K562 (cell line): ENCODE data around the gene LRRC4B. TPM values are rescaled to one million over a fixed set of nuclear protein-coding genes. Genes with fewer than 3 reads are reported as not detected.

Experiments used
- ARHGAP35 ChIP-seq: fragments of 450-650 bp; IDR thresholded peaks from 2 replicates; pipeline ENCODE4 v1.6.1; 2018; ENCODE audit not compliant: partially characterized antibody
- CSDE1 ChIP-seq, 2 experiments: fragments of 450-650 bp; IDR thresholded peaks; 2 replicates each; pipeline ENCODE4 v1.6.1; 2016; ENCODE audit warnings: mild to moderate bottlenecking in 1 of 2
- KDM1A ChIP-seq, 2 experiments: fragments of 450-650 bp; IDR thresholded peaks; 2 replicates each; pipeline ENCODE4 v1.6.1; 2016; ENCODE audit warnings: mild to moderate bottlenecking in 2 of 2
- MYBL2 ChIP-seq, 2 experiments: fragments of 450-650 bp in 1 of 2; sonication (generic) in 1 of 2; formaldehyde crosslinking in 1 of 2; IDR thresholded peaks; 2 replicates each; pipeline versions ENCODE4 v1.6.1 to v1.8.1; 2017 to 2022; ENCODE audit warnings: borderline replicate concordance in 1 of 2, inconsistent platforms in 1 of 2, low read depth in 1 of 2, mild to moderate bottlenecking in 1 of 2, missing genetic modification reagents in 1 of 2, moderate library complexity in 1 of 2
- NCOA1 ChIP-seq: fragments of 450-650 bp; IDR thresholded peaks from 2 replicates; pipeline ENCODE4 v1.6.1; 2016; ENCODE audit warnings: low read depth
- NRF1 ChIP-seq, 2 experiments: fragments of 450-650 bp; IDR thresholded peaks in 1 of 2; conservative IDR thresholded peaks in 1 of 2; 2 replicates each; pipeline ENCODE4 v1.6.1; 2014; ENCODE audit warnings: mild to moderate bottlenecking in 2 of 2
- POU5F1 ChIP-seq: fragments of 150-350 bp; IDR thresholded peaks from 2 replicates; pipeline ENCODE4 v1.6.1; 2014; ENCODE audit warnings: borderline replicate concordance, low read length, low read depth, mild to moderate bottlenecking; ENCODE audit not compliant: partially characterized antibody
- ZNF253 ChIP-seq: fragments of 250-450 bp; sonication (Bioruptor Pico); conservative IDR thresholded peaks from 2 replicates; pipeline ENCODE4 v1.6.1; 2021; ENCODE audit warnings: mild to moderate bottlenecking
- ZNF507 ChIP-seq: conservative IDR thresholded peaks from 2 replicates; pipeline ENCODE4 v1.6.1; 2017; ENCODE audit warnings: missing genetic modification characterization, missing compliant biosample characterization
- ZNF655 ChIP-seq: fragments of 250-450 bp; sonication (Bioruptor Pico); IDR thresholded peaks from 2 replicates; pipeline ENCODE4 v1.5.0; 2021
- polyA plus RNA-seq, 8 experiments: library from polyadenylated mRNA; depleted of rRNA in 4 of 8; stranded (reverse) in 5 of 8; unstranded in 3 of 8; fragments of >200 nt; fragmentation: Nextera tagmentation in 2 of 8; fragmentation: Illumina TruSeq in 1 of 8; extraction: Ambion mirVana in 2 of 8; extraction: Trizol in 1 of 8; gene quantifications; 2 replicates each; pipeline versions ENCODE4 v1.2.1 to v1.2.3, GENCODE V29; 2011 to 2014; ENCODE audit warnings: inconsistent platforms in 1 of 8, missing spikeins in 1 of 8
- total RNA-seq, 7 experiments: library from RNA; depleted of rRNA in 6 of 7; stranded (reverse); fragments of >200 nt in 6 of 7; fragmentation: Illumina TruSeq in 2 of 7; extraction: Trizol in 2 of 7; gene quantifications; 2 replicates each; pipeline versions ENCODE4 v1.2.1 to v1.2.3, GENCODE V29; 2011 to 2021; ENCODE audit warnings: low replicate concordance in 1 of 7
- TF ChIP-seq, protein P1 (sequence below): fragments of 200-800 bp; sonication (Bioruptor generic); IDR thresholded peaks from 2 replicates; pipeline ENCODE4 v1.6.1; 2016; ENCODE audit warnings: missing genetic modification characterization, missing compliant biosample characterization
- TF ChIP-seq, protein P2 (sequence below): fragments of 450-650 bp; IDR thresholded peaks from 2 replicates; pipeline ENCODE4 v1.6.1; 2017; ENCODE audit warnings: antibody characterized with exemption, mild to moderate bottlenecking
- TF ChIP-seq, protein P3 (sequence below): sonication (generic); formaldehyde crosslinking; IDR thresholded peaks from 2 replicates; pipeline ENCODE4 v1.8.0; 2022; ENCODE audit warnings: mild to moderate bottlenecking, missing genetic modification reagents
- TF ChIP-seq, protein P4 (sequence below): sonication (generic); formaldehyde crosslinking; IDR thresholded peaks from 2 replicates; pipeline ENCODE4 v1.8.0; 2022; ENCODE audit warnings: mild to moderate bottlenecking, missing genetic modification reagents

LRRC4B gene
- total and polyA plus RNA-seq, 9 of the 15 experiments (the other 6 are each of a cell fraction or from before 2014, with no cell fraction given): 0.18 to 9.6 (median 2.9) TPM; not detected in 2

- TF ChIP-seq, protein P1, sequence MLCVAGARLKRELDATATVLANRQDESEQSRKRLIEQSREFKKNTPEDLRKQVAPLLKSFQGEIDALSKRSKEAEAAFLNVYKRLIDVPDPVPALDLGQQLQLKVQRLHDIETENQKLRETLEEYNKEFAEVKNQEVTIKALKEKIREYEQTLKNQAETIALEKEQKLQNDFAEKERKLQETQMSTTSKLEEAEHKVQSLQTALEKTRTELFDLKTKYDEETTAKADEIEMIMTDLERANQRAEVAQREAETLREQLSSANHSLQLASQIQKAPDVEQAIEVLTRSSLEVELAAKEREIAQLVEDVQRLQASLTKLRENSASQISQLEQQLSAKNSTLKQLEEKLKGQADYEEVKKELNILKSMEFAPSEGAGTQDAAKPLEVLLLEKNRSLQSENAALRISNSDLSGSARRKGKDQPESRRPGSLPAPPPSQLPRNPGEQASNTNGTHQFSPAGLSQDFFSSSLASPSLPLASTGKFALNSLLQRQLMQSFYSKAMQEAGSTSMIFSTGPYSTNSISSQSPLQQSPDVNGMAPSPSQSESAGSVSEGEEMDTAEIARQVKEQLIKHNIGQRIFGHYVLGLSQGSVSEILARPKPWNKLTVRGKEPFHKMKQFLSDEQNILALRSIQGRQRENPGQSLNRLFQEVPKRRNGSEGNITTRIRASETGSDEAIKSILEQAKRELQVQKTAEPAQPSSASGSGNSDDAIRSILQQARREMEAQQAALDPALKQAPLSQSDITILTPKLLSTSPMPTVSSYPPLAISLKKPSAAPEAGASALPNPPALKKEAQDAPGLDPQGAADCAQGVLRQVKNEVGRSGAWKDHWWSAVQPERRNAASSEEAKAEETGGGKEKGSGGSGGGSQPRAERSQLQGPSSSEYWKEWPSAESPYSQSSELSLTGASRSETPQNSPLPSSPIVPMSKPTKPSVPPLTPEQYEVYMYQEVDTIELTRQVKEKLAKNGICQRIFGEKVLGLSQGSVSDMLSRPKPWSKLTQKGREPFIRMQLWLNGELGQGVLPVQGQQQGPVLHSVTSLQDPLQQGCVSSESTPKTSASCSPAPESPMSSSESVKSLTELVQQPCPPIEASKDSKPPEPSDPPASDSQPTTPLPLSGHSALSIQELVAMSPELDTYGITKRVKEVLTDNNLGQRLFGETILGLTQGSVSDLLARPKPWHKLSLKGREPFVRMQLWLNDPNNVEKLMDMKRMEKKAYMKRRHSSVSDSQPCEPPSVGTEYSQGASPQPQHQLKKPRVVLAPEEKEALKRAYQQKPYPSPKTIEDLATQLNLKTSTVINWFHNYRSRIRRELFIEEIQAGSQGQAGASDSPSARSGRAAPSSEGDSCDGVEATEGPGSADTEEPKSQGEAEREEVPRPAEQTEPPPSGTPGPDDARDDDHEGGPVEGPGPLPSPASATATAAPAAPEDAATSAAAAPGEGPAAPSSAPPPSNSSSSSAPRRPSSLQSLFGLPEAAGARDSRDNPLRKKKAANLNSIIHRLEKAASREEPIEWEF: no peak
- TF ChIP-seq ZNF655 (CRISPR knock-in tag): no peak
- no peak for TF ChIP-seq MYBL2 (IDR thresholded peaks at IDR 0.05; ENCODE audit: low read depth)
- no peak for TF ChIP-seq MYBL2 (CRISPR knock-in tag; IDR thresholded peaks at IDR 0.05; ENCODE audit: borderline replicate concordance)
- TF ChIP-seq NRF1 (conservative IDR thresholded peaks at IDR 0.05 in 1 of 2, IDR thresholded peaks at IDR 0.05 in 1 of 2): peak in 1 of 2 experiments; percentile 29; a peak in 1 of 4 replicates
- TF ChIP-seq POU5F1: no peak
- TF ChIP-seq KDM1A (IDR thresholded peaks at IDR 0.05): 0 out of 4 replicates have a peak, but pooled peaks of 1 of the 2 experiments have one; percentile 21
- TF ChIP-seq NCOA1: no peak
- TF ChIP-seq ZNF507: no peak
- TF ChIP-seq, protein P2, sequence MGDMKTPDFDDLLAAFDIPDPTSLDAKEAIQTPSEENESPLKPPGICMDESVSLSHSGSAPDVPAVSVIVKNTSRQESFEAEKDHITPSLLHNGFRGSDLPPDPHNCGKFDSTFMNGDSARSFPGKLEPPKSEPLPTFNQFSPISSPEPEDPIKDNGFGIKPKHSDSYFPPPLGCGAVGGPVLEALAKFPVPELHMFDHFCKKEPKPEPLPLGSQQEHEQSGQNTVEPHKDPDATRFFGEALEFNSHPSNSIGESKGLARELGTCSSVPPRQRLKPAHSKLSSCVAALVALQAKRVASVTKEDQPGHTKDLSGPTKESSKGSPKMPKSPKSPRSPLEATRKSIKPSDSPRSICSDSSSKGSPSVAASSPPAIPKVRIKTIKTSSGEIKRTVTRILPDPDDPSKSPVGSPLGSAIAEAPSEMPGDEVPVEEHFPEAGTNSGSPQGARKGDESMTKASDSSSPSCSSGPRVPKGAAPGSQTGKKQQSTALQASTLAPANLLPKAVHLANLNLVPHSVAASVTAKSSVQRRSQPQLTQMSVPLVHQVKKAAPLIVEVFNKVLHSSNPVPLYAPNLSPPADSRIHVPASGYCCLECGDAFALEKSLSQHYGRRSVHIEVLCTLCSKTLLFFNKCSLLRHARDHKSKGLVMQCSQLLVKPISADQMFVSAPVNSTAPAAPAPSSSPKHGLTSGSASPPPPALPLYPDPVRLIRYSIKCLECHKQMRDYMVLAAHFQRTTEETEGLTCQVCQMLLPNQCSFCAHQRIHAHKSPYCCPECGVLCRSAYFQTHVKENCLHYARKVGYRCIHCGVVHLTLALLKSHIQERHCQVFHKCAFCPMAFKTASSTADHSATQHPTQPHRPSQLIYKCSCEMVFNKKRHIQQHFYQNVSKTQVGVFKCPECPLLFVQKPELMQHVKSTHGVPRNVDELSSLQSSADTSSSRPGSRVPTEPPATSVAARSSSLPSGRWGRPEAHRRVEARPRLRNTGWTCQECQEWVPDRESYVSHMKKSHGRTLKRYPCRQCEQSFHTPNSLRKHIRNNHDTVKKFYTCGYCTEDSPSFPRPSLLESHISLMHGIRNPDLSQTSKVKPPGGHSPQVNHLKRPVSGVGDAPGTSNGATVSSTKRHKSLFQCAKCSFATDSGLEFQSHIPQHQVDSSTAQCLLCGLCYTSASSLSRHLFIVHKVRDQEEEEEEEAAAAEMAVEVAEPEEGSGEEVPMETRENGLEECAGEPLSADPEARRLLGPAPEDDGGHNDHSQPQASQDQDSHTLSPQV: no peak
- no peak for TF ChIP-seq CSDE1 (IDR thresholded peaks at IDR 0.05)
- TF ChIP-seq, protein P3, sequence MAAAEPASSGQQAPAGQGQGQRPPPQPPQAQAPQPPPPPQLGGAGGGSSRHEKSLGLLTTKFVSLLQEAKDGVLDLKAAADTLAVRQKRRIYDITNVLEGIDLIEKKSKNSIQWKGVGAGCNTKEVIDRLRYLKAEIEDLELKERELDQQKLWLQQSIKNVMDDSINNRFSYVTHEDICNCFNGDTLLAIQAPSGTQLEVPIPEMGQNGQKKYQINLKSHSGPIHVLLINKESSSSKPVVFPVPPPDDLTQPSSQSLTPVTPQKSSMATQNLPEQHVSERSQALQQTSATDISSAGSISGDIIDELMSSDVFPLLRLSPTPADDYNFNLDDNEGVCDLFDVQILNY (CRISPR knock-in tag): no peak
- TF ChIP-seq ARHGAP35: no peak
- TF ChIP-seq, protein P4, sequence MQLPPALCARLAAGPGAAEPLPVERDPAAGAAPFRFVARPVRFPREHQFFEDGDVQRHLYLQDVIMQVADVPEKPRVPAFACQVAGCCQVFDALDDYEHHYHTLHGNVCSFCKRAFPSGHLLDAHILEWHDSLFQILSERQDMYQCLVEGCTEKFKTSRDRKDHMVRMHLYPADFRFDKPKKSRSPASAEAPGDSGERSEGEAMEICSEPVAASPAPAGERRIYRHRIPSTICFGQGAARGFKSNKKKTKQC (CRISPR knock-in tag): no peak
- no peak for TF ChIP-seq ZNF253 (CRISPR knock-in tag)
Observed at GRCh38 chr19:50492303-50493052, 75.8 kb downstream of the LRRC4B start (continued).
